Muscle of leg (tissue), 11 donors: ENCODE measurements around the gene SH3RF3. TPM values are rescaled to one million over a fixed set of nuclear protein-coding genes. Genes with fewer than 3 reads are reported as not detected.

Experiments used
- DNase-seq: peaks from one replicate; pipeline ENCODE4 v3.0.0; 2013
- H3K27ac ChIP-seq: one replicate; pipeline ENCODE4 v1.5.1; 2013; ENCODE audit warnings: mild to moderate bottlenecking, low read length, control low read depth
- H3K27me3 ChIP-seq: one replicate; pipeline ENCODE4 v1.6.1; 2013; ENCODE audit warnings: low read length; ENCODE audit not compliant: control insufficient read depth, insufficient read depth
- H3K36me3 ChIP-seq: one replicate; pipeline ENCODE4 v1.6.1; 2013; ENCODE audit warnings: low read length; ENCODE audit not compliant: control insufficient read depth, insufficient read depth
- H3K4me1 ChIP-seq: one replicate; pipeline ENCODE4 v1.6.1; 2013; ENCODE audit warnings: low read length; ENCODE audit not compliant: control insufficient read depth, insufficient read depth
- H3K4me3 ChIP-seq: one replicate; pipeline ENCODE4 v1.5.1; 2013; ENCODE audit warnings: low read length, control low read depth
- H3K9me3 ChIP-seq: replicated peaks from 2 replicates; pipeline ENCODE4 v1.6.1; 2013; ENCODE audit warnings: low read depth, low read length; ENCODE audit not compliant: control insufficient read depth
- WGBS: methylation state at CpG from one replicate; pipeline ENCODE4 v1.1.5; 2013; ENCODE audit warnings: missing lambda C conversion rate; ENCODE audit not compliant: insufficient coverage; 5-methylcytosine and 5-hydroxymethylcytosine counted together
- polyA plus RNA-seq, 8 donors: library from polyadenylated mRNA; unstranded; fragments of 120-200 nt; gene quantifications; one replicate each; pipeline versions ENCODE4 v1.2.1 to v1.2.3, GENCODE V29; 2013; ENCODE audit warnings: inconsistent platforms in 1 of 8, low replicate concordance in 1 of 8; ENCODE audit not compliant: insufficient read length in 8 of 8, insufficient read depth in 1 of 8
- total RNA-seq: library from RNA; stranded (reverse); fragments of 120-200 nt; gene quantifications from one replicate; pipeline ENCODE4 v1.2.4, GENCODE V29; 2013

SH3RF3 gene
- total and polyA plus RNA-seq, 9 donors, result 2.7 to 6.8 (median 4.7) TPM

GRCh38 chr2:109197491-109198418 lies 68.8 kb downstream of the SH3RF3 start:
- Histone ChIP-seq H3K27me3 (peaks cover 4% of the 10 kb centered on the region), H3K36me3 (no peaks in the 10 kb centered on the region), H3K27ac (no peak overlapping the region), H3K9me3 (no peaks in the 10 kb centered on the region), H3K4me3 (no peak overlapping the region), H3K4me1 (peaks cover 52% of the 10 kb centered on the region)
- WGBS, result 67% methylated on average over 4 of the region's 6 CpGs
- no peak for DNase-seq

DNA sequence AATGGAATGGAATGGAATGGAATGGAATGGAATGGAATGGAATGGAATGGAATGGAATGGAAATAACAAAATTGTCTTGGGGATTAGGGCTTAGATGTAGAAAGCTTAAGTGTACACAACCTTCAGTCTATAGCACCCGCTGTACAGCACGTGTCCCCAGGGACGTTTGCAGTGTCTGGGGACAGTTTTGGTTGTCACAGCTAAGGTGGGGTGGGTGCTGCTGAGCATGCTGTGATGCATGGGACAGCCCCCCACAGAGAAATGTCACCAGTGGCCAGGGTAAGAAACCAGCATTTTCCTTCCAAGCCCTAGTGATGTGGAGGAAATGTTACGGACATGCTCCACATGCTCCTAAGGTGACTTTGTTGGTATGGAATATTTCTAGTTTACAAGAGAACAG lies 70.8 kb downstream of the SH3RF3 start:
- H3K27ac ChIP-seq, result no peak overlapping the region
- DNase-seq, result no peak
- H3K36me3 ChIP-seq, result no peaks in the 10 kb centered on the region
- 100% methylated on average over 3 of the region's 4 CpGs for WGBS
- H3K4me1 ChIP-seq, result peaks cover 42% of the 10 kb centered on the region
- no peak overlapping the region for H3K4me3 ChIP-seq
- H3K27me3 ChIP-seq, result peaks cover 4% of the 10 kb centered on the region
- H3K9me3 ChIP-seq, result no peaks in the 10 kb centered on the region

DNA sequence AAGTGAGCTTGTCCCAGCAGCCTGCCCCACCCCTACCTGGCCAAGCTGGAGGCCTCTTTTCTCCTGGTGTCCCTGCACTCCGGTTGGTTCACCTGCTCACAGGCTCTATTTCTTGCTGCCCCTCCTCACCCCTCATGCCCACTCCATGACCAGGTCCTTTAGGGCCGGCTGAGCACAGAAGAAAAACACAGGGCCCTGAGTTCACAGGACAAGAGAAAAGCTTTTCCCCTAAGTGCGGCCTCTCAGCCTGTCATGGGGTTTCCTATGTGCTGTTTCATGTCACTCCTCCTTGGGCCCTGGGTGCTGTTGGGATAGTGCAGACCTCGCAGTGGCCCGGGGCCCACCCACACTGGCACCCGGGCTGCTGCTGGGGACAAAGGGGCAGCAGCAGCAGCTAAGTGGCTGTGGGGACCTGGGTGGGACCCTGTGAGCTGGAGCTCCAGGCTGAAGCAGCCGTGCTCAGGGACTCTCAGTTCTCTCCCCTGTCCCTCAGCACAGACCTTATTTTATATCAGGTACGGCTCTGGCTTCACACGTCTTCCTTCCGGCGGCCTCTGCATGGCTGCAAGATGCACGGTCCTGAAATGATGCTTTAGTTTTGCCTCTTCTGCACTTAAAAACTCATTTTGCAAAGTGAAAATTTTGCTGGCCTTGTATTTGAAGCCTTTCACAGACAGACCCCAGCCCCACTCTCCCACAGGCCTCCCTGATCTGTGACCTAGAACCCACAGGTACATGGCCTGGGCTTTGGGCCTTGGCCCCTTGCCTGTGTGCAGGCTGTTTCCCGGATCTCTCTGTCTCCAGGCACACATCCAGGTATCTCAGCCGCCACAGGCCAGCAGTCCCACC lies 71.8 kb downstream of the SH3RF3 start:
- peaks cover 32% of the 10 kb centered on the region for H3K4me1 ChIP-seq
- 61% methylated on average over 10 of the region's 14 CpGs for WGBS
- DNase-seq, result no peak

GRCh38 chr2:109201465-109202327 lies 72.7 kb downstream of the SH3RF3 start:
- H3K36me3 ChIP-seq, result no peaks in the 10 kb centered on the region
- no peak overlapping the region for H3K4me3 ChIP-seq
- 42% methylated on average over 10 of the region's 21 CpGs for WGBS
- peaks cover 23% of the 10 kb centered on the region for H3K4me1 ChIP-seq
- no peak overlapping the region for H3K27ac ChIP-seq
- peaks cover 2% of the 10 kb centered on the region for H3K27me3 ChIP-seq
- H3K9me3 ChIP-seq, result no peaks in the 10 kb centered on the region
- no peak for DNase-seq

More for the DNA sequence above, 71.8 kb downstream of the SH3RF3 start:
- Histone ChIP-seq H3K27me3 (peaks cover 2% of the 10 kb centered on the region), H3K9me3 (no peaks in the 10 kb centered on the region), H3K4me3 (no peak overlapping the region), H3K36me3 (no peaks in the 10 kb centered on the region), H3K27ac (no peak overlapping the region)

- peaks cover 2% of the 10 kb centered on the region for H3K27me3 ChIP-seq
- peaks cover 19% of the 10 kb centered on the region for H3K4me1 ChIP-seq
- no peak overlapping the region for H3K27ac ChIP-seq
- no peaks in the 10 kb centered on the region for H3K9me3 ChIP-seq
- no peak overlapping the region for H3K4me3 ChIP-seq
- WGBS, result 91% methylated on average over 4 of the region's 9 CpGs
- no peak for DNase-seq
- H3K36me3 ChIP-seq, result no peaks in the 10 kb centered on the region
Observed at GRCh38 chr2:109202486-109202885, 73.5 kb downstream of the SH3RF3 start.

DNA sequence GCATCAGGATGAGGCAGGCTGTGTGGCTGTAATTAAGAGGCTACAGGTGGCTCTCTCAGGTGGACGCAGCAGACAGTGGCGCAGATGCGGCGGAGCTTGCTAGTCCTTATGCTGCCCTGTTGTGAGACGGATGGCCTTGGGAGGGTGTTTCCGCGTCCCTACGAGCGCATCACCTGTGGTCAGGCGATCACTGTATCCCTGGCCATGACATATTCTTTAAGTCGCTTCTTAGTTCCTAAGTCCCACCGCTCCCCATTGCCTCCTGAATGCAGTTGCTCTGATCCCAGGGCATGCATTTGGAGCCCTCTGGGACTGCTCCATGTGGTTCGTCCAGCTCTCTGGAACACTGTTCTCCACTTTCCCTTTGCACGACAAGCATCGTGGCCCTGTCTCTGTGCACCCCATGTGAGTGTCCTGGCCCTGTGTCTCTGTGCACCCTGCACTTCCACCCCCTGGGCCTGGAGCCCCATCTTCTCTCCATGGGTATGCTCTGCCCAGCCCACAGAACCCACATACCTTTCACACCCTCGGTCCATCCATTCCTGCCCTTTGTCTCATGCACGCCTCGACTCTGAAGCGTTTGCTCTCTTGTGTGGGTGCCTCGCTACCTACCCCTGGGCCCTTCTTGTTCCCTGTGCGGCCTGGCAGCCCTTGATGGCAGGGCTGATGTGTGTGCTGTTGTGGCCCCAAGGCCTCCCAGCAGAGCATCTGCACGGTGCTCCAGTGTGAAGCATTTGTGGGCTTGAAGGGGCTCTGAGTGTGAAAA lies 74.4 kb downstream of the SH3RF3 start:
- H3K4me3 ChIP-seq, result no peak overlapping the region
- H3K36me3 ChIP-seq, result no peaks in the 10 kb centered on the region
- WGBS, result 94% methylated on average over 21 of the region's 22 CpGs
- peaks cover 5% of the 10 kb centered on the region for H3K27me3 ChIP-seq
- peaks cover 3% of the 10 kb centered on the region for H3K9me3 ChIP-seq
- no peak for DNase-seq
- H3K4me1 ChIP-seq, result peaks cover 11% of the 10 kb centered on the region
- H3K27ac ChIP-seq, result no peak overlapping the region

- peaks cover 5% of the 10 kb centered on the region for H3K27me3 ChIP-seq
- H3K9me3 ChIP-seq, result peaks cover 3% of the 10 kb centered on the region
- no peak for DNase-seq
- peaks cover 11% of the 10 kb centered on the region for H3K4me1 ChIP-seq
- H3K27ac ChIP-seq, result no peak overlapping the region
- 96% methylated on average over 3 of the region's 3 CpGs for WGBS
- no peak overlapping the region for H3K4me3 ChIP-seq
- no peaks in the 10 kb centered on the region for H3K36me3 ChIP-seq
Observed at GRCh38 chr2:109204412-109204811, 75.4 kb downstream of the SH3RF3 start.

GRCh38 chr2:109205447-109205846 lies 76.4 kb downstream of the SH3RF3 start:
- no peak overlapping the region for H3K27ac ChIP-seq
- peaks cover 6% of the 10 kb centered on the region for H3K27me3 ChIP-seq
- peaks cover 3% of the 10 kb centered on the region for H3K9me3 ChIP-seq
- H3K4me1 ChIP-seq, result peaks cover 11% of the 10 kb centered on the region
- no peak for DNase-seq
- WGBS, result 97% methylated on average over 3 of the region's 6 CpGs
- H3K4me3 ChIP-seq, result no peak overlapping the region
- H3K36me3 ChIP-seq, result no peaks in the 10 kb centered on the region

DNA sequence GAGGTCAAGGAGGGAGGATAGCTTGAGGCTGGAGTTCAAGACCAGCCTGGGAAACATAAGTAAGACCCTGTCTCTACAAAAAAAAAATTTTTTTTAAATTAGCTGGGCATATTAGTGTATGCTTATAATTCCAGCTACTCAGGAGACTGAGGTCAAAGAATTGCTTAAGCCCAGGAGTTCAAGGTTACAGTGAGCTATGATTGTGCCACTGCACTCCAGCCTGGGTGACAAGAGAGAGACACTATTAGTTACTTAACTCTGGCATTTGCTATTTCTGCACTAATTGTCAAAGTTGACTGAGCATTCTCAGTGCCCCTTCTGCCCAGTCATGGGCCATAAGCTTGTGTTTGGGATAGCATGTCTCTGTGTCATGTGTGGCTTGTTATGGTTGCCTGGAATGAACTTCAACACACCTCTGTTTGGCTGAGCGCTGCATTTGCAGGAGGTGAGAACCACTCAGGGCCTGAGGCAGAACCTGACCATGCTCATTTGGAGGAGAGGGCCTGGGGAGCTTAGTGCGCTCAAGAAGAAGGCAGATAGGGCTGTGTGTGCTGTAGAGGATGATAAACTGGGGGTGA lies 77.7 kb downstream of the SH3RF3 start:
- no peak for DNase-seq
- Histone ChIP-seq H3K36me3 (no peaks in the 10 kb centered on the region), H3K27ac (no peak overlapping the region), H3K4me1 (peaks cover 11% of the 10 kb centered on the region), H3K27me3 (peaks cover 7% of the 10 kb centered on the region), H3K9me3 (peaks cover 3% of the 10 kb centered on the region), H3K4me3 (no peak overlapping the region)
- WGBS, result 100% methylated on average over 1 of the region's 2 CpGs
